Liver (tissue), 9 donors: ENCODE measurements around the gene GRIN2A. TPM values are rescaled to one million over a fixed set of nuclear protein-coding genes. Genes with fewer than 3 reads are reported as not detected.

Experiments used
- DNase-seq: peaks from one replicate; pipeline ENCODE4 v3.0.0-alpha.2; 2017; ENCODE audit warnings: low spot score
- H3K27ac ChIP-seq, 2 donors: one replicate each; pipeline ENCODE4 v1.7.0; 2013; ENCODE audit warnings: inconsistent platforms in 2 of 2, low read length in 2 of 2, control low read depth in 1 of 2, low read depth in 1 of 2, mild to moderate bottlenecking in 1 of 2
- H3K27me3 ChIP-seq, 4 donors: one replicate each; pipeline versions ENCODE4 v1.6.1 to v1.7.0; 2013; ENCODE audit warnings: low read length in 3 of 4, inconsistent platforms in 1 of 4, mild to moderate bottlenecking in 1 of 4, moderate library complexity in 1 of 4; ENCODE audit not compliant: control insufficient read depth in 4 of 4, insufficient read depth in 4 of 4
- H3K36me3 ChIP-seq, 4 donors: one replicate each; pipeline versions ENCODE4 v1.6.1 to v1.7.0; 2013; ENCODE audit warnings: low read length in 3 of 4, mild to moderate bottlenecking in 3 of 4, low read depth in 1 of 4, moderate library complexity in 1 of 4; ENCODE audit not compliant: control insufficient read depth in 4 of 4, insufficient read depth in 3 of 4
- H3K4me1 ChIP-seq, 4 donors: one replicate each; pipeline versions ENCODE4 v1.6.1 to v1.7.0; 2013; ENCODE audit warnings: low read length in 3 of 4, mild to moderate bottlenecking in 3 of 4, moderate library complexity in 1 of 4; ENCODE audit not compliant: control insufficient read depth in 4 of 4, insufficient read depth in 4 of 4
- H3K4me3 ChIP-seq, 3 donors: one replicate each; pipeline versions ENCODE4 v1.6.1 to v1.7.0; 2013; ENCODE audit warnings: low read length in 3 of 3, control low read depth in 1 of 3, low read depth in 1 of 3, mild to moderate bottlenecking in 1 of 3
- H3K9ac ChIP-seq, 2 donors: one replicate each; pipeline ENCODE4 v1.7.0; 2013; ENCODE audit warnings: low read length in 2 of 2, mild to moderate bottlenecking in 2 of 2, moderate library complexity in 2 of 2, control low read depth in 1 of 2, low read depth in 1 of 2
- H3K9me3 ChIP-seq, 4 donors: one replicate each; pipeline versions ENCODE4 v1.6.1 to v1.7.0; 2013; ENCODE audit warnings: low read length in 3 of 4; ENCODE audit not compliant: control insufficient read depth in 4 of 4
- EGR1 ChIP-seq, 2 donors: IDR thresholded peaks; 2 replicates each; pipeline ENCODE4 v1.6.1; 2016 to 2018; ENCODE audit warnings: antibody characterized with exemption in 2 of 2, low read depth in 2 of 2
- FOXA1 ChIP-seq: IDR thresholded peaks from 2 replicates; pipeline ENCODE4 v1.6.1; 2016; ENCODE audit warnings: antibody characterized with exemption
- HNF4A ChIP-seq, 2 donors: conservative IDR thresholded peaks; 2 replicates each; pipeline ENCODE4 v1.6.1; 2016; ENCODE audit warnings: antibody characterized with exemption in 2 of 2, mild to moderate bottlenecking in 2 of 2
- HNF4G ChIP-seq: IDR thresholded peaks from 2 replicates; pipeline ENCODE4 v1.6.1; 2016; ENCODE audit warnings: antibody characterized with exemption
- RAD21 ChIP-seq, 2 donors: IDR thresholded peaks; 2 replicates each; pipeline ENCODE4 v1.6.1; 2016; ENCODE audit warnings: antibody characterized with exemption in 2 of 2, mild to moderate bottlenecking in 2 of 2
- RXRA ChIP-seq, 2 donors: IDR thresholded peaks; 2 replicates each; pipeline ENCODE4 v1.6.1; 2017 to 2018; ENCODE audit warnings: antibody characterized with exemption in 2 of 2, mild to moderate bottlenecking in 1 of 2
- SP1 ChIP-seq: IDR thresholded peaks from 2 replicates; pipeline ENCODE4 v1.6.1; 2018; ENCODE audit warnings: antibody characterized with exemption, mild to moderate bottlenecking
- TAF1 ChIP-seq: conservative IDR thresholded peaks from 2 replicates; pipeline ENCODE4 v1.6.1; 2016; ENCODE audit warnings: antibody characterized with exemption, mild to moderate bottlenecking
- WGBS: extraction: QIAGEN DNeasy Blood & Tissue Kit; methylation state at CpG from one replicate; pipeline ENCODE4 v1.1.7; 2013; 5-methylcytosine and 5-hydroxymethylcytosine counted together
- polyA plus RNA-seq, 2 donors: library from polyadenylated mRNA; stranded (reverse) in 1 of 2; unstranded in 1 of 2; fragments of 200-250 nt in 1 of 2; fragments of >200 nt in 1 of 2; fragmentation: Nextera tagmentation in 1 of 2; extraction: Ambion mirVana in 1 of 2; gene quantifications; one replicate each; pipeline versions ENCODE4 v1.2.1 to v1.2.3, GENCODE V29; 2013 to 2015
- total RNA-seq, 2 donors: library from RNA; depleted of rRNA; stranded (reverse); fragments of >200 nt; gene quantifications; one replicate each; pipeline ENCODE4 v1.2.3, GENCODE V29; 2014
- TF ChIP-seq, protein P1 (sequence below): IDR thresholded peaks from 2 replicates; pipeline ENCODE4 v1.6.1; 2016; ENCODE audit warnings: antibody characterized with exemption, mild to moderate bottlenecking
- TF ChIP-seq, protein P2 (sequence below): fragments of 150-350 bp; IDR thresholded peaks from 2 replicates; pipeline ENCODE4 v1.5.1; 2017; ENCODE audit warnings: improper control_type of control experiment, low read depth, low read length; ENCODE audit not compliant: missing input control
- TF ChIP-seq, protein P3 (sequence below): IDR thresholded peaks from 2 replicates; pipeline ENCODE4 v1.6.1; 2016; ENCODE audit warnings: antibody characterized with exemption
- TF ChIP-seq, protein P4 (sequence below): IDR thresholded peaks from 2 replicates; pipeline ENCODE4 v1.6.1; 2016; ENCODE audit warnings: antibody characterized with exemption
- TF ChIP-seq, protein P5 (sequence below): IDR thresholded peaks from 2 replicates; pipeline ENCODE4 v1.6.1; 2016; ENCODE audit warnings: antibody characterized with exemption
- donor health status: healthy.
- donor health status: healthy.
- donor health status: healthy.
- donor health status: healthy.
- donor health status: healthy.

The GRIN2A gene
- total and polyA plus RNA-seq, 4 donors = under 0.01 to 0.08 (median 0.07) TPM; not detected in 1

DNA sequence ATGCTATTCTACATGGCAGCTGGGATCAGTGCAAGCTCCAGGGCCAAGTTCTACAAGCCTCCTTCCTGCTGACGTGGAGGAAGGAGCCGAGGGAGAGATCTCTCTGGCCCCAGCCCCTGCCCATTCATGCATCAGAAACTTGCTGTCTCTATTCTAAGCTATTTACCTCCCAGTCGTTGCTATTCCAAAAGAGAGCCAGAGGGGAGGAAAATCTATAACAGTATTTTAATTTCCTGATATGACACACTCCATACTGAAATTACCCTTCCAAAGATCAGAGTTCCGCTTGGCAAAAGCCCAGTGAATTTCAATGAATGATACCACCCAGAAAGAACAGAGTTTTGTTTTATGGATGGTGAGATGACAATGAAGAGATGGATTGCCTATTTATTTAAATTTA is 133.4 kb downstream of the GRIN2A start:
- Histone ChIP-seq H3K4me1 (peaks cover 0 to 2% (median 0%) of the 10 kb centered on the region in 4 donors), H3K27me3 (peaks cover 0 to 2% (median 0%) of the 10 kb centered on the region in 4 donors), H3K9me3 (peaks cover 0 to 6% (median 0%) of the 10 kb centered on the region in 4 donors), H3K36me3 (no peaks in the 10 kb centered on the region), H3K9ac (no peak overlapping the region), H3K27ac (no peak overlapping the region), H3K4me3 (no peak overlapping the region)
- TF ChIP-seq RXRA (IDR thresholded peaks at IDR 0.05) (no peak), HNF4A (conservative IDR thresholded peaks at IDR 0.05) (no peak), RAD21 (IDR thresholded peaks at IDR 0.05) (no peak), TAF1 (no peak)
- TF ChIP-seq, protein P1, sequence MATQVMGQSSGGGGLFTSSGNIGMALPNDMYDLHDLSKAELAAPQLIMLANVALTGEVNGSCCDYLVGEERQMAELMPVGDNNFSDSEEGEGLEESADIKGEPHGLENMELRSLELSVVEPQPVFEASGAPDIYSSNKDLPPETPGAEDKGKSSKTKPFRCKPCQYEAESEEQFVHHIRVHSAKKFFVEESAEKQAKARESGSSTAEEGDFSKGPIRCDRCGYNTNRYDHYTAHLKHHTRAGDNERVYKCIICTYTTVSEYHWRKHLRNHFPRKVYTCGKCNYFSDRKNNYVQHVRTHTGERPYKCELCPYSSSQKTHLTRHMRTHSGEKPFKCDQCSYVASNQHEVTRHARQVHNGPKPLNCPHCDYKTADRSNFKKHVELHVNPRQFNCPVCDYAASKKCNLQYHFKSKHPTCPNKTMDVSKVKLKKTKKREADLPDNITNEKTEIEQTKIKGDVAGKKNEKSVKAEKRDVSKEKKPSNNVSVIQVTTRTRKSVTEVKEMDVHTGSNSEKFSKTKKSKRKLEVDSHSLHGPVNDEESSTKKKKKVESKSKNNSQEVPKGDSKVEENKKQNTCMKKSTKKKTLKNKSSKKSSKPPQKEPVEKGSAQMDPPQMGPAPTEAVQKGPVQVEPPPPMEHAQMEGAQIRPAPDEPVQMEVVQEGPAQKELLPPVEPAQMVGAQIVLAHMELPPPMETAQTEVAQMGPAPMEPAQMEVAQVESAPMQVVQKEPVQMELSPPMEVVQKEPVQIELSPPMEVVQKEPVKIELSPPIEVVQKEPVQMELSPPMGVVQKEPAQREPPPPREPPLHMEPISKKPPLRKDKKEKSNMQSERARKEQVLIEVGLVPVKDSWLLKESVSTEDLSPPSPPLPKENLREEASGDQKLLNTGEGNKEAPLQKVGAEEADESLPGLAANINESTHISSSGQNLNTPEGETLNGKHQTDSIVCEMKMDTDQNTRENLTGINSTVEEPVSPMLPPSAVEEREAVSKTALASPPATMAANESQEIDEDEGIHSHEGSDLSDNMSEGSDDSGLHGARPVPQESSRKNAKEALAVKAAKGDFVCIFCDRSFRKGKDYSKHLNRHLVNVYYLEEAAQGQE = no peak
- TF ChIP-seq, protein P2, sequence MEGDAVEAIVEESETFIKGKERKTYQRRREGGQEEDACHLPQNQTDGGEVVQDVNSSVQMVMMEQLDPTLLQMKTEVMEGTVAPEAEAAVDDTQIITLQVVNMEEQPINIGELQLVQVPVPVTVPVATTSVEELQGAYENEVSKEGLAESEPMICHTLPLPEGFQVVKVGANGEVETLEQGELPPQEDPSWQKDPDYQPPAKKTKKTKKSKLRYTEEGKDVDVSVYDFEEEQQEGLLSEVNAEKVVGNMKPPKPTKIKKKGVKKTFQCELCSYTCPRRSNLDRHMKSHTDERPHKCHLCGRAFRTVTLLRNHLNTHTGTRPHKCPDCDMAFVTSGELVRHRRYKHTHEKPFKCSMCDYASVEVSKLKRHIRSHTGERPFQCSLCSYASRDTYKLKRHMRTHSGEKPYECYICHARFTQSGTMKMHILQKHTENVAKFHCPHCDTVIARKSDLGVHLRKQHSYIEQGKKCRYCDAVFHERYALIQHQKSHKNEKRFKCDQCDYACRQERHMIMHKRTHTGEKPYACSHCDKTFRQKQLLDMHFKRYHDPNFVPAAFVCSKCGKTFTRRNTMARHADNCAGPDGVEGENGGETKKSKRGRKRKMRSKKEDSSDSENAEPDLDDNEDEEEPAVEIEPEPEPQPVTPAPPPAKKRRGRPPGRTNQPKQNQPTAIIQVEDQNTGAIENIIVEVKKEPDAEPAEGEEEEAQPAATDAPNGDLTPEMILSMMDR = no peak
- TF ChIP-seq, protein P3, sequence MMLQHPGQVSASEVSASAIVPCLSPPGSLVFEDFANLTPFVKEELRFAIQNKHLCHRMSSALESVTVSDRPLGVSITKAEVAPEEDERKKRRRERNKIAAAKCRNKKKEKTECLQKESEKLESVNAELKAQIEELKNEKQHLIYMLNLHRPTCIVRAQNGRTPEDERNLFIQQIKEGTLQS = no peak
- no peak for DNase-seq
- WGBS = 64% methylated on average over 4 of the region's 4 CpGs

DNA sequence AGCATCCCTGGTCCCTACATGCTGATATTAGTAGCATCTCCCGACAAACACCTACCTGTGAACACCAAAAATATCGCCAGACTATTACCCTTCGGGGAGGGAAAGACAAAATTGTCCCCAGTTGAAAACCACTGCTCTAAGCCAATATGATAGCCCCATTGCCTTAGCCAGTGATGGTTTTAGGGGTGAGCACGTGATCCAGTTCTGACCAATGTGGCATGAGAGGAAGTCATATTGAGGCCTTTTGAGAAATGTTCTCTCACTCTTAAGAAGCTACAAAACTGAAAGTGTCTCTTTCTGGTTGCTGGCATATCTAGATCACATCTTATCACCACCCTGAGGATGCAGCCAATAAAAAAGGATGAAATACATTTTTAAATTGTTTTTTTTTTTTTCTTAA is 136.3 kb downstream of the GRIN2A start:
- TF ChIP-seq SP1 = no peak
- DNase-seq = no peak
- peaks cover 0 to 2% (median 0%) of the 10 kb centered on the region in 4 donors for H3K27me3 ChIP-seq
- no peak overlapping the region for H3K27ac ChIP-seq
- H3K4me3 ChIP-seq = no peak overlapping the region
- H3K9me3 ChIP-seq = peaks cover 0 to 6% (median 0%) of the 10 kb centered on the region in 4 donors
- H3K36me3 ChIP-seq = no peaks in the 10 kb centered on the region
- H3K4me1 ChIP-seq = peaks cover 0 to 2% (median 0%) of the 10 kb centered on the region in 4 donors
- WGBS = 87% methylated on average over 4 of the region's 4 CpGs
- no peak overlapping the region for H3K9ac ChIP-seq

DNA sequence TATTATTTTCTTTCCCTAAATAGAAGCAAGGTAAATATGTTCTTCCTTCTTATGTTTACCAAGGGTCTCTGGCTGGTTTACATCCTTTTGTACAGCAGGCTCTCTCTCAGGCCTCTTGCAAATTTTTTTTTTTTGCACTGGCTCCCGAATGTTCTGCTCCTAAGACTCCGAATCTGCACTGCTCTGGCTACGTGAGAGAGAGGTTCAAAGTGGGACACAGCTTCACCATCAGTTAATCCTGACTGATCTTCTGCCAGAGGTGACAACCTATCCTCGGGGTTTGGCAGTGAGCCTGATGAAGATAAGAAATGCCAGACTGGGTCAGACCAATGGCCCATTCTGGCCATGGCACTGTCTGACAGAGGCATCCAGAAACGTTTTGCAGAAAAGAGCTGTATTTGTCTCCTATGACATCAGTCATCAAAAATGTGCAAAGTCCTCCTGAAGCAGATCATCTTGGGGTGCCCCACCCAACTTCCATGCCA is 136.9 kb downstream of the GRIN2A start:
- peaks cover 0 to 2% (median 0%) of the 10 kb centered on the region in 4 donors for H3K4me1 ChIP-seq
- no peak overlapping the region for H3K27ac ChIP-seq
- H3K36me3 ChIP-seq = no peaks in the 10 kb centered on the region
- TF ChIP-seq, protein P4, sequence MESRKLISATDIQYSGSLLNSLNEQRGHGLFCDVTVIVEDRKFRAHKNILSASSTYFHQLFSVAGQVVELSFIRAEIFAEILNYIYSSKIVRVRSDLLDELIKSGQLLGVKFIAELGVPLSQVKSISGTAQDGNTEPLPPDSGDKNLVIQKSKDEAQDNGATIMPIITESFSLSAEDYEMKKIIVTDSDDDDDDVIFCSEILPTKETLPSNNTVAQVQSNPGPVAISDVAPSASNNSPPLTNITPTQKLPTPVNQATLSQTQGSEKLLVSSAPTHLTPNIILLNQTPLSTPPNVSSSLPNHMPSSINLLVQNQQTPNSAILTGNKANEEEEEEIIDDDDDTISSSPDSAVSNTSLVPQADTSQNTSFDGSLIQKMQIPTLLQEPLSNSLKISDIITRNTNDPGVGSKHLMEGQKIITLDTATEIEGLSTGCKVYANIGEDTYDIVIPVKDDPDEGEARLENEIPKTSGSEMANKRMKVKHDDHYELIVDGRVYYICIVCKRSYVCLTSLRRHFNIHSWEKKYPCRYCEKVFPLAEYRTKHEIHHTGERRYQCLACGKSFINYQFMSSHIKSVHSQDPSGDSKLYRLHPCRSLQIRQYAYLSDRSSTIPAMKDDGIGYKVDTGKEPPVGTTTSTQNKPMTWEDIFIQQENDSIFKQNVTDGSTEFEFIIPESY = no peak
- TF ChIP-seq RAD21 (IDR thresholded peaks at IDR 0.05) = no peak
- TF ChIP-seq, protein P1 = no peak
- TF ChIP-seq HNF4A (conservative IDR thresholded peaks at IDR 0.05) = no peak
- TF ChIP-seq FOXA1 = no peak
- TF ChIP-seq, protein P5, sequence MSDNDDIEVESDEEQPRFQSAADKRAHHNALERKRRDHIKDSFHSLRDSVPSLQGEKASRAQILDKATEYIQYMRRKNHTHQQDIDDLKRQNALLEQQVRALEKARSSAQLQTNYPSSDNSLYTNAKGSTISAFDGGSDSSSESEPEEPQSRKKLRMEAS = no peak
- TF ChIP-seq, protein P3 = no peak
- TF ChIP-seq SP1 = no peak
- TF ChIP-seq TAF1 = no peak
- TF ChIP-seq HNF4G = no peak
- TF ChIP-seq EGR1 (IDR thresholded peaks at IDR 0.05; ENCODE audit: low read depth in 2 of 2) = no peak
- no peak for DNase-seq
- H3K4me3 ChIP-seq = no peak overlapping the region
- 25% methylated on average over 5 of the region's 5 CpGs for WGBS
- no peak overlapping the region for H3K9ac ChIP-seq
- peaks cover 0 to 4% (median 2%) of the 10 kb centered on the region in 4 donors for H3K27me3 ChIP-seq
- H3K9me3 ChIP-seq = peaks cover 0 to 6% (median 0%) of the 10 kb centered on the region in 4 donors
